DMS53 (cell line): ENCODE data around the gene MARK1.
"Not testable (repeated sequence)": the region's sequence is repeated elsewhere in the genome, so short reads cannot be mapped to it uniquely, and the experiment has no call there.

Experiments
- DNase-seq: peaks from one replicate; lab custom pipeline; 2025; lab: John Stamatoyannopoulos, UW

Gene MARK1

DNA sequence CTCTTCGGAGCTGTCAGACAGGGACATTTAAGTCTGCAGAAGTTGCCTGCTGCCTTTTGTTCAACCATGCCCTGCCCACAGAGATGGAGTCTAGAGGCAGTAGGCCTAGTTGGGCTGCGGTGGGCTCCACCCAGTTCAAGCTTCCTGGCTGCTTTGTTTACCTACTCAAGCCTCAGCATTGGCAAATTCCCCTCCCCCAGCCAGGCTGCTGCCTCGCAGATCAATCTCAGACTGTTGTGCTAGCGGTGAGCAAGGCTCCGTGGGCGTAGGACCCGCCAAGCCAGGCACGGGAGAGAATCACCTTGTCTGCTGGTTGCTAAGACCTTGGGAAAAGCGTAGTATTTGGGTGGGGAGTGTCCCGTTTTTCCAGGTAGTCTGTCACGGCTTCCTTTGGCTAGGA, 83.2 kb downstream of the MARK1 start:
- DNase-seq = not testable (repeated sequence)

DNA sequence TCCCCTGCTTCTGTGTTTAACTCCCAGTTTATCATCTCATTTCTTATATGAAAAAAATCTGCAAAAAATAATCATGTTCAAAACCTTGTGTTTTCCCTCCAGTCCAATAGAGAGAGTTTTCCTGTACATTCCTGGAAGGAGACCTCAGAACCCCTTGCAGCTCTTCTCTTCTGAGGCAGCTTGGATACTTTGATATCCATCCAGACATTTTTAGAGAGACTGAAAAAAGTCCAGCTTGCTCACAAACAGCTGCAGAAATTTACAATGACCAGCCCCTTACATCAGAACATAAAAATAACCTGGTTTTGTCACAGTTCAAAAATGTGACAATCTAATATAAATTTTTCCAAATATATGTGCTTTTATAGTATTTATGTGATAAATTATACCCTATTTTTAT, 88.9 kb downstream of the MARK1 start:
- no peak for DNase-seq

DNA sequence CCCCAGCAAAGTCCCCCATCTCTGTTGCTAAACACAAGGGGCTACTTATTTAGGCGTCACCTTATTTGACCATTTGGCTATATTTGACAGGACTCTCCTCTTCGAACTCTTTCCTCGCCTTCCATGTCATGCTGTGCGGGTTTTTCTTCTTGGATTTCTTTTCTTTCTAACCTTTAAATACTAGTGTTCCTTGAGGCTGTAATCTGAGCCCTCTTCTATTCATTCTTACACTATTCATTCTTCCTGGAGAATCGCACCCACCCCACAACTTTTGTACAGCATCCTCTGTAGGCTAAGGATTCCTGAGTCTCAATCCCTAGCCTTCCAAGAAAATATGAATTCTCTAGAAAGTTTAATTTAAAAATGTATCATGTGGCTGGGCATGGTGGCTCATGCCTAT, 100.5 kb downstream of the MARK1 start:
- no peak for DNase-seq

DNA sequence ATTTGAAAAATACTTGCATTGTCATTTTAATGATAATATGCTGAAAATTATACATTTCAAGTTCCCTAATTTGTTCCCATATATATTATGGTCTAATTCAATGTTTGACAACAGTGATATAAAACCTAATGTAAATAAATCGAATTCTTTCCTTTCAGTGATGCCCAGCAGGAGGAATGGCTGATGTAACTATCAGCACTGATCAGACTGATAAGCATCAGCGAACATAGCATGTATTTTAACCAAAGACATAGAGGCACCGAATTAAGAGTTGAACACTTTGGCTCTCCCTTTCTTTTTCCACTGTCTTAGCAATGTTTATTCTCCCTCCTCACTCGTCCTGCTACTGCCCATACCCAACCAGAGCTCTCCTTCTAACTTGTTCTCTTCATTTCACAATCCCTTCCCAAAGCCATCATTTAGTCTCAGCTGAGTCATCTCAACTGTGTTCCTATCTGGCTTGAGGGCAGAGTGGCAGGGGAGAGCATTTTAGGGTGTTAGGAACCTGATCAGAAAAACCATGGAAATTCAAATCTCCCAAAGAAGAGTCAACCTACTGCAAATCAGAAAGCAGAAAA, 103.4 kb downstream of the MARK1 start:
- DNase-seq = no peak

DNA sequence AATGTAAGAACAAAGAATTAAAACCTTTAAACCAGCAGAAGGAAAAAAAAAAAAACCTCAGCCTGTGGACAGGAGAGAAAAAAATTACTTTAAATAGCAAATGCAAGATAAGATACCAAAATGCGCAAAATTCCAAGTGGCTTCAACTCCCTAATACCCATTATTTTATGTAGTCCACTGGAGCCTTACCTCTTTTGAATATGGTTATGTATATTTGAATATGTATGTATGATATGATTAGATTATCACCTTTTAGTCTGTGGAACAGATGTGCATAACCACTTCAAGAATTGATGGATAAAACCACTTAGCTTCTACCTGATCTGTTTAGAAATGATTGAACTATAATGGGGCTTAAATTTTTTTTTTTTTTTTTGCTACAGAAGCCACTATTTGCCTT, 109.8 kb downstream of the MARK1 start:
- DNase-seq = no peak

DNA sequence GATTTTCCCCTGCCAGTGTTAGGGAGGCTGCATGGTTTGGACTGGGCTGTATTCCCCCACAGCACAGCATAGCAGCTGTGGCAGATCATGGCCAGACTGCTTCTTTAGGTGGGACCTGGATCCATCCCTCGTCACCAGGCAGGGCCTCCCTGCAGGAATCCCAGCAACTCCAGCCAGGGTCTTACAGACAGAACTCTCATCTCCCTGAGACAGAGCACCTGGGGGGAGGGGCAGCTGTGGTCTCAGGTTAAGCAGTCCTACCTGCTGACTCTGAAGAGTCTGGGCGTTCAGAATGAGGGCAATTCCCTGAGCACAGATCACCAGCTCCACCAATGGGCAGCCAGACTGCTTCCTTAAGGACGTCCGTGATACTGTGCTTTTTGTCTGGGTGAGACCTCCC, 114.3 kb downstream of the MARK1 start:
- DNase-seq = no peak

DNA sequence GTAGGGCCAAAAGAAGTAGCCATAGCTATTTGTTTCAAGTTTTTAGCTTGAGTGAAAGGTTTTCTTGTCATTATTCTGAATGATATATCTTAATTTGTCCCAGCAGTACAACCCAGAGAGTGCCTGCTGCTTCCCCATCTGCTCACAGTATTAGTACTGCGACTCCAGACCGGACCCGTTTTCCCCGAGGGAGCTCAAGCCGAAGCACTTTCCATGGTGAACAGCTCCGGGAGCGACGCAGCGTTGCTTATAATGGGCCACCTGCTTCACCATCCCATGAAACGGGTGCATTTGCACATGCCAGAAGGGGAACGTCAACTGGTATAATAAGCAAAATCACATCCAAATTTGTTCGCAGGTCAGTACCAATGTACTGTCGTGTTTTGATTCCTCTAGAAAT, 125.1 kb downstream of the MARK1 start:
- no peak for DNase-seq

DNA sequence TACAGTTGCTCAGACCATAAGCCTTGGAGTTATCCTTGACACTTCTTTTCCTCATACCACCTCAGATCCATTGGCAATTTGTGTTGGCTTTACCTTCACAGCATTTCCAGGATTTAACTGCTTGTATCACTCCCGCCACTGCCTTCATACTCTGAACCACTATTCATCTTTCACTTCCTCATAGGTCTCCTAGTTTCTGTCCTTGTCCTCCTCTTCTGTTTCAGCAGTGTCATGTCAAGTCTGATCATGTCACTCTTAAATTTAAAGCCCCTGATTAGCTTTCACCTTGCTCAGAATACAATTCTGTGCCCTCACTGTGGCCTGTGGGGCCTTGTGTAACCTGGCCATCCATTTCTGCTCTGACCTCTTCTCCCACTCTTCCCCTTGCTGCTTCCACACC, 127.6 kb downstream of the MARK1 start:
- DNase-seq = no peak

DNA sequence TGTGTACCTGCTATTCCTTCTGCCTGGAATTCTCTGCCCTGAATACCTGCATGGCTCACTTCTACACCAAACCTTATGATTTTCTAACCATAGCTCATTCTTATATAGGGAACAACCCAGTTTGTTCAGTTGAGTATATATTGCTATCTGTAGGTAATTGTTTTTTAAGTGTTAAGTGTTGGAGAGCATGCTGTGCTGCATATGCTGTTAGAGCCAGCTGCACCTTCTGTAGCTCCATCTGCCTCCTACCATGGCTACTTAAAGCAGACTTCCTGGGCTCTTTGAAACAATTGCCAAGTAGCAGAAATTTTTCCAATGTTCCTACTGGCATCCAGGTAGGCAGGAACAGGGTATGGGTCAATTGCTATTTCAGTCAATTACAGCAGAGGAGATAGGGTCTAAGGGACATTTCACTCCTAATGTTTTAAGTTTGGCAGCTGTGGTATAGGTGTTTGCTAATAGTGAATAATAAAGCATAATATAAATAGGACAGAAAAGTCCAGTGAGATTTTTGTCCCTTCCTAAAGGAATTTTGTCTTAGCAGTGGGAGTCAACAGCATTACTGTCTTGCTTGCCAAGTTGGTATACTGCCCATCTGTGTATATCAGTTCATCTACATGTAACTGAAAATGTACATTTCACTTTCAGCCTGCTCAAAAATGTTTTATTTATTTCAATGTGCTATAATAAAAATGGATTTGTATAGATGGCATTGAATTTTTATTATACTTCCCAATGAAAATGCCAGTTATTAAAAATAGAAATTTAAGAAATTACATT, 128.2 kb downstream of the MARK1 start:
- no peak for DNase-seq

DNA sequence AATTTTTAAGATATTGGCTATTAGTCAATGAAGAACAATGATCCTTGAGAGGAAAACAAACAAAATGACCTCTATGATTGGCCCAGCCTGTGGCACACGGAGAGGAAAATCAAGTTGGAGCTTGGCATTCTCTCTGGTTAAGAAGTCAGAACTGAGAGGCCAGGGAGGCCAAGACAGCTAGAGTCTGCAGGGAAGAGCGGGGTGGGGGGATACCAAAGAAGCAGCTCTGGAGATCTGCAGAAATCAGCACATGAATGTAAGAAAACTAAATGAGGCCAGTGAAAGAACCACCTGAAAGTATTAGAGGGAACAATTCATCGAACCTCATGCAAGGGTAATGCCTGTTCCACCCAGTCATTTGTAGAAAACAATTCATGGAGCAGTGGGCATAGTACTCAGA, 138.4 kb downstream of the MARK1 start:
- no peak for DNase-seq

DNA sequence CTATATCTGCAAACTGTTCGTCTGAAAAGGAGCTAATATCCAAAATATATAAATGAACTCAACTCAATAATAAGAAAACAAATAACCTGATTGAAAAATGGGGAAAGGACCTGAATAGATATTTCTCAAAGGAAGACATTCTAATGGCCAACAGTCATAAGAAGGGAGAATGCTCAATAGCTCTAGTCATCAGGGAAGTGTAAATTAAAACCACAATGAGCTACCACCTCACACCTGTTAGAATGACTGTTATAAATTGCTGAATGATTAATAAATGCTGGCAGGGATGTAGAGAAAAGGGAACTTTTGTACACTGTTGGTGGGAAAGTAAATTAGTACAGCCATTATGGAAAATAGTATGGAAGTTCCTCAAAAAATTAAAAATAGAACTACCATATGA, 141.1 kb downstream of the MARK1 start:
- no peak for DNase-seq

DNA sequence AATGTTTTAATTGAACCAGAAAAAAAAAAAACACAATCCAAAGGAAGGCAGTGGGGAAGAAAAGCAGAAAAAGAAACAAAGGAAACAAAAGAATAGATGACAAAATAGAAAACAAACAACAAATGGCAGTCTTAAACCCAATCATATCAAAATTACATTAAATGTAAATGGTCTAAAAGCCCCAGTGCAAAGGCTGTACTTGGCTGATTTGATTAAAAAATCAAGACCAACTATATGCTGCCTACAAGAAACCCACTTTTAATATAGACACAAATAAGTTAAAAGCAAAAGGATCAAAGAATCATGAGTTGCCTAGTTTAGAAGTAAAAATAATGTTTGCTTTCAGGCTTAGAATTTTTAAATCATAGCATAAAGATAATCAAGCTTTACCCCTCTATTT, 142.4 kb downstream of the MARK1 start:
- no peak for DNase-seq

DNA sequence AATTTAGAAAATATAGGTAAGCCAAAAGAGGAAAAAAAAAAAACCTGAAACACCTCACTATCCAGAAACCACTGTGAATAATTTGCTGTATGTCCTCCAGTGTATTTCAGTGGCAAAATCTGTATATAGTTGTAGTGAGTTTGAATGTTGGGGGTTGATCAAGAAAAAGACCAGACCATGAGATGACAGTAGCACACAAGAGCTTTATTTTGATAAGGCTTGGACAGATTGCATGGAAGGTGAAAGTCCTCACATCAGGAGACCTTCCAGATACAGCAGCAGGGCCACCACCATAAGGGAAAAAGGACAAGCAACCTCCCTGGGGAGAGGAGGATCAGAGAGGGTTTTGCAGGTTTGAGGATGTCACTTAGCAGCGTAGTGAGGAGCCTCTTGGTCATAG, 146.0 kb downstream of the MARK1 start:
- DNase-seq = no peak

DNA sequence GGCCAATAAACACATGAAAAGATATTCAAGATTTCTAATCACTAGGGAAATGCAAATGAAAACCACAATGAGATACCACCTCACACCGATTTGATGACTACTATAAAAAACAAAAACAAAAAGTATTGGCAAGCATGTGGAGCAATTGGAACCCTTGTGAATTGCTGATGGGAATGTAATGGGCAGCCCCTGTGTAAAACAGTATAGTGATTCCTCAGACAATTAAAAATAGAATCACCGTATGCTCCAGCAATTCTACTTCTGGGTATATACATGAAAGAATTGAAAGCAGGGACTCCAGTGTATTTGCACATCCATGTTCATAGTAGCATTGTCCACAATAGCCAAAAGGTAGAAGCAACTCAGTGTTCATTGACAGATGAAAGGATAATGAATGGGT, 149.3 kb downstream of the MARK1 start:
- no peak for DNase-seq

DNA sequence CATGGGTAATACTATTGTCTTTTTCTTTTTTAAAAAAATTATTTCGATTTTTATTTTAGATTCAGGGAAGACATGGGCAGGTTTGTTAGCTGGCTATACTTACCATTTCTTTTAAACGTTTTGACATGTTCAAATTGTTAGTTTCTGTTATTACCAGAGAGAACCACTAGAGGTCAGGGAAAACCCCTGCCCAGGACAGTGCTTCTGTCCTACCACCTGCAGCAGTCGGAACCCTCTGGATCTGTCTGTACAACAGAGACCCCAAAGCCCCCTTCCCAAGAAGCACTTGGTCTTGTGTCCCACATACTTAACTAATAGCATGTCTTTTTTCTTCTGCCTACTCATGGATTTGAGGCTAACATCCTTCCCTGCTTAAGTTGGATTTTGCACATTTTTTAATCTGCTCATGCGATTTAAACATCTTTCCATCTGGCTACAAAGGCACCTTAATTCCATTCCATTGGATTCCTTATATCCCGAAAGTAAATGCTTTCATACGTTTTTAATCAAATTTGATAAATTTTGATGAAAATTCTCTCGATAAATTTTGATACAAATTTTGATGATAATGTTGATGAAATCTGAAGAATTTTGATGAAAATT, 152.2 kb downstream of the MARK1 start:
- peak; percentile 75 for DNase-seq

DNA sequence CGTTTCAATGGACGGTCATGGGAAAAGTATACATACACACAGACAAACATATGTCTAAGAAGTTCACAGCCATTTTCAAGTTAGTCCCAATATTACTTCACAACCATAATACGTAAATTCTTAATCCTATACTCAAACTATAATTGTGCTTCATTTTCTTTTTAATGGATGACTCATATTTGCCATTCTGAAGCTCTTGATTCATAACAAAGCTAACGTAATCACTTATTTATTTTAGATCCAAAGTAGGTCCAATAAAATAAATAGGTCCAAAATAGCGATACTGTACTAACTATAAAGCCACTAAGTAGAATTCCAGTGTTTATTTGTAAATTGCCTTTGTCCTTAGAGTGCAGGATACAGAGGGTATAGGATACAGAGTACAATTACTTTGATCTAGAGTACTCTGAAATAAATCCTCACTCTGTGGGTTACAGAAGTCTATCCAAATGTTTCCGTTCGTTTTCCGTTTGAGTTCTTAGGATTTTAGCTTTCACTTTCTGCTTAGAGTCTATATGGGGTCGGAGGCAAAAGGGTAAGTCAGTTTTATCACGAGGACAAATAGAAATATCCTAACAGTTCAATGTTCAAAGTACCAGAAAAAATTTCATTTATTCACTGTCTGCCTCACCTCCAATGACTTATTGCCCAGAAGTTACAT, 153.4 kb downstream of the MARK1 start:
- no peak for DNase-seq

DNA sequence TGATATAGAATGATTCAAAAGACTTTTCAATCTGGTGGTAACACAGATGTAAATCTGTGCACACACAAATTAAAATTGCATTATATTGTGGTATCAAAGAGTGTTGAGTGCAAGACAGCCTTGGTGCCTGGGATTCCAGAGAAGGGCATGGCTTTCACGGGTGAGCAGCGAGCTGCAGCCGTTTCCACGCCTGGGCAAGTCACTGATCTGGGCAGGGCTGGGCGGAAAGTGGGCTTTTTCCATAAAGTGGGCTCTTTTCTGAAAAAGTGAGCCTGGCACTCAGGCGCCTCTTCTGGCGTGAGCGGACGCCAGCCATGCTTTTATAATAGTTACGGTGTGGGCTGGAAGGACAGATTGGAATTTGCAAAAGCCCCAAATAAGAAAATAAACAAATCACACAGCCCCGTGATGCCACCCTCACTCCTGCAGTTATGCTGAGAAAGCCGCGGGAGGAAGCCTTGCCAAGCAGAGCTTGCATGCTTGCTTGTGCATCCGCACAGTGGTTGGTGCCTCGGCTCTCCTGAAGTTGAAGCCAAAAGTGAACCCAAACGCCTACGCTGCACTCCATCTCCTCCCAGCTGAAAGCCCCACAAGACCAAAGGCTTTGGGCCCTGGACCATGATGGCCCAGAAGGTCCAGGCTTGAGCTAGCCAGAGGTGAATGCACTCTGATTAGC, 155.1 kb downstream of the MARK1 start:
- DNase-seq = no peak

DNA sequence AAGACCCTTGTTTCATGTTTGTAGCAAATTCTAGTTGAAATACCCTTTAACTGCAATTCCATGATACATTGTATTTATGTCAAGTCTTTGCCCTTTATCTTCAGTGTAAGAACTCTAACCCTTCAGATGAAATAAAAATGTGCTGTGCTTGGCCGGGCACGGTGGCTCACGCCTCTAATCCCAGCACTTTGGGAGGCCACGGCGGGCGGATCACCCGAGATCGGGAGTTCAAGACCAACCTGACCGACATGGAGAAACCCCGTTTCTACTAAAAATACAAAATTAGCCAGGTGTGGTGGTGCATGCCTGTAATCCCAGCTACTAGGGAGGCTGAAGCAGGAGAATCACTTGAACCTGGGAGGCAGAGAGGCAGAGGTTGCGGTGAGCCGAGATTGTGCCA, 155.8 kb downstream of the MARK1 start:
- DNase-seq = not testable (repeated sequence)

DNA sequence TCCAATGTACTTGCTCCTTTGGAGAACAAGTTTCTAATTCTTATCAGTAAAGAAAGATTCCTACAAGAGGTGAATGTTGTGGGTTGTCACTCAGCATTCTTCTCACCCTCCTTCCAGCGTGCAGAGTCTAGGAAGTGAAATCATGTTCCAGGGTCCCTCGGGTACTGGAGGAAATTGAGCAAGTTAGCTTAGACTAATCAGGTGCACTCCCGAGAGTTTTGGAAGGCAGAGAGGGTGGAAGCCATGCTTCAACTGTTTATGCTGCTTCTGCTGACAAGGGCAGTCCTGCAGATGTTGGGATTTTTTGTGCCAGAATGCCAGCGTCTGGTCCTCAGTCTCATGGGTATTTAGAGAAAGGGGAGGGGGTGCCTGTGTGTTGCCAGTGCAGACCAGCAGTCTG, 157.0 kb downstream of the MARK1 start:
- no peak for DNase-seq

DNA sequence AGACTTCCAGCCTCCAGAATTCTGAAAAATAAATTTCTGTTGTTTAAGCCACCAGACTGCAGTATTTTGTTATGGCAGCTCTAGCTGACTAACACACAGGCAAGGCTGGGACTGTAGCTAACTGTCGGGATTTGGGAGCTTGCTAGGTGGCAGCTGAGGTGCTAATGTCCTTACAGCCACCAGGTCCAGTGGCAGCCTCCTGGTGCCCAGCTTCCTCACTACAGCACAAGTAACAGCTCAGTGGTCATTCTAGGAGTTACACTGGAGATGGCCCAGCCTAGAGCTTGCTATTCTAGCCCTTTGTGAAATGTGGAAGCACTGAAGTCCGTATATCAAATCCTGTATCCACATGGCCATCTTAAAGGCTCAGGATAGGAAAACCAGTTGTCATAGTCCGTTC, 157.9 kb downstream of the MARK1 start:
- DNase-seq = peak; percentile 53

DNA sequence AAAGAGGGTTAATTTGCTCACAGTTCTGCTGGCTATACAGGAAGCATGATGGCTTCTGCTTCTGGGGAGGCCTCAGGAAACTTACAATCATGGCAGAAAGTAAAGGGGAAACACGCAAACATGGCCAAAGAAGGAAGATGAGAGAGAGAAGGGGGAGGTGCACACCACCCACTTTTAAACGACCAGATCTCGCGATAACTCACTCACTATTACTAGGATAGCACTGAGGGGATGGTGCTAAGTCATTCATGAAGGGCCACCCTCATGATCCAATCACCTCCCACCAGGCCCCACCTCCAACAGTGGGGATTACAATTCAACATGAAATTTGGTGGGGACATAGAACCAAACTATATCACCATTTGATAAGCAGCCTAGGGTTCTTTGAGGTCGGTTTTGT, 159.9 kb downstream of the MARK1 start:
- no peak for DNase-seq

DNA sequence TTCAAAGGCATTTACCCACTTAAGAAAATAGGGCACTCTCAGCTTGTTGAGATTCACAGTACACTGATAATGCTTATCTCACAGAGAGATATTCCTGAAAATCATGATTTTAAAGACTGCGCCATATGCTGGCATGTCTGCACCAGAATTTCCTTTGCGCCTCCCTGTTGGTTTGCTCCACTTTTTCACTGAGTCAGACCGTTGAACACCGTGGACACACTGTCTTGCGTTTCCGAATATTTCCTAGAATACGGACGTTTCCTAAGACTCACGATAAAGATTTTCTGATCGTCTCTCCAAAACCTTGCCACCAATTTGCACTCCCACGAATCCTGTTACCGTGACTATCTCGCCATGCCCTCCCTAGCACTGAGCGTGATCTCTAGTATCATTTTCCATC, 161.7 kb downstream of the MARK1 start:
- no peak for DNase-seq
